IMR-90 (cell line): ENCODE results near the gene SORD.

Experiments
- BHLHE40 ChIP-seq: fragments of 150-350 bp; IDR thresholded peaks from 2 replicates; pipeline ENCODE4 v1.6.1; 2016; ENCODE audit warnings: mild to moderate bottlenecking, low read depth, low read length
- CHD1 ChIP-seq: IDR thresholded peaks from 2 replicates; pipeline ENCODE4 v1.6.1; 2012; ENCODE audit warnings: low read depth, low read length, improper control_type of control experiment
- CTCF ChIP-seq: conservative IDR thresholded peaks from 2 replicates; pipeline ENCODE4 v1.5.1; 2012; ENCODE audit warnings: mild to moderate bottlenecking, low read depth, low read length, improper control_type of control experiment
- ELK1 ChIP-seq: fragments of 150-350 bp; IDR thresholded peaks from 2 replicates; pipeline ENCODE4 v1.6.1; 2016; ENCODE audit warnings: low read depth, mild to moderate bottlenecking, low read length, moderate library complexity, borderline replicate concordance
- MAZ ChIP-seq: IDR thresholded peaks from 2 replicates; pipeline ENCODE4 v1.6.1; 2012; ENCODE audit warnings: low read depth, mild to moderate bottlenecking, low read length, improper control_type of control experiment, moderate library complexity, borderline replicate concordance
- POLR2A ChIP-seq: IDR thresholded peaks from 2 replicates; pipeline ENCODE4 v1.6.1; 2012; ENCODE audit warnings: mild to moderate bottlenecking, low read depth, low read length
- RAD21 ChIP-seq: IDR thresholded peaks from 2 replicates; pipeline ENCODE4 v1.6.1; 2012; ENCODE audit warnings: low read length, improper control_type of control experiment
- RCOR1 ChIP-seq: IDR thresholded peaks from 2 replicates; pipeline ENCODE4 v1.6.1; 2012; ENCODE audit warnings: mild to moderate bottlenecking, low read length, improper control_type of control experiment; ENCODE audit not compliant: insufficient replicate concordance
- USF2 ChIP-seq: fragments of 150-350 bp; IDR thresholded peaks from 2 replicates; pipeline ENCODE4 v1.6.1; 2017; ENCODE audit warnings: mild to moderate bottlenecking, antibody characterized with exemption, low read length, low read depth

GRCh38 chr15:45107941-45108630 lies 85.1 kb downstream of the SORD start:
- TF ChIP-seq BHLHE40 (no peak), CTCF (no peak), RAD21 (no peak), CHD1 (no peak), USF2 (no peak), ELK1 (no peak), POLR2A (no peak), RCOR1 (no peak), MAZ (no peak)
